ENCODE data around the gene ALDH1A1.

DNA sequence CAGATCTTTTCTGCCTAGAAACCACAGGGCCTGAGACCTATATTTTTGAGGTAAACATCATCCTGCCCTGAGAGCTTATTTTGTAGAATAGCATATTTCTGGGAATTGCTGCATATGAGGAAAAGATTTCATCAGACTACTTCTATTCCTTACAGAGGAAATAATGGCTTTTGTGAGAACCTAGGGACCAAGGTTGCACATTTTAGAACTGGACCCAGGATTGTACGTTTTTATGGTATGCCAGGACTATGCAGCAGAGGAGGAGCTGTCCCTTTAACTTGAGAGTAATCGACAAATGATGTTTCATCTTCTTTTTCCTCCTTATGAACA is 2.2 kb upstream of the ALDH1A1 start:
- TF ChIP-seq, protein P1, sequence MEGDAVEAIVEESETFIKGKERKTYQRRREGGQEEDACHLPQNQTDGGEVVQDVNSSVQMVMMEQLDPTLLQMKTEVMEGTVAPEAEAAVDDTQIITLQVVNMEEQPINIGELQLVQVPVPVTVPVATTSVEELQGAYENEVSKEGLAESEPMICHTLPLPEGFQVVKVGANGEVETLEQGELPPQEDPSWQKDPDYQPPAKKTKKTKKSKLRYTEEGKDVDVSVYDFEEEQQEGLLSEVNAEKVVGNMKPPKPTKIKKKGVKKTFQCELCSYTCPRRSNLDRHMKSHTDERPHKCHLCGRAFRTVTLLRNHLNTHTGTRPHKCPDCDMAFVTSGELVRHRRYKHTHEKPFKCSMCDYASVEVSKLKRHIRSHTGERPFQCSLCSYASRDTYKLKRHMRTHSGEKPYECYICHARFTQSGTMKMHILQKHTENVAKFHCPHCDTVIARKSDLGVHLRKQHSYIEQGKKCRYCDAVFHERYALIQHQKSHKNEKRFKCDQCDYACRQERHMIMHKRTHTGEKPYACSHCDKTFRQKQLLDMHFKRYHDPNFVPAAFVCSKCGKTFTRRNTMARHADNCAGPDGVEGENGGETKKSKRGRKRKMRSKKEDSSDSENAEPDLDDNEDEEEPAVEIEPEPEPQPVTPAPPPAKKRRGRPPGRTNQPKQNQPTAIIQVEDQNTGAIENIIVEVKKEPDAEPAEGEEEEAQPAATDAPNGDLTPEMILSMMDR (conservative IDR thresholded peaks at IDR 0.05 in 1 of 2, IDR thresholded peaks at IDR 0.05 in 1 of 2; ENCODE audit: extremely low read depth in 1 of 2, insufficient read depth in 1 of 2, low read depth in 1 of 2, low read length in 2 of 2), result no peak
- TF ChIP-seq EZH2 (IDR thresholded peaks at IDR 0.05; ENCODE audit: borderline replicate concordance, low read length), result no peak
